GM18511 (cell line): ENCODE measurements around the gene RAMAC.
A peak's percentile ranks its signal among the peaks of the same experiment; 100 is the strongest.
"Not testable (repeated sequence)": the region's sequence is repeated elsewhere in the genome, so short reads cannot be mapped to it uniquely, and the experiment has no call there.

ENCODE experiments used
- ATAC-seq: cut with Tn5 transposase; IDR thresholded peaks from one replicate; pipeline ENCODE4 v1.9.1; 2021; ENCODE audit warnings: mild to moderate bottlenecking, moderate library complexity; ENCODE audit not compliant: unreplicated experiment

Gene RAMAC

DNA sequence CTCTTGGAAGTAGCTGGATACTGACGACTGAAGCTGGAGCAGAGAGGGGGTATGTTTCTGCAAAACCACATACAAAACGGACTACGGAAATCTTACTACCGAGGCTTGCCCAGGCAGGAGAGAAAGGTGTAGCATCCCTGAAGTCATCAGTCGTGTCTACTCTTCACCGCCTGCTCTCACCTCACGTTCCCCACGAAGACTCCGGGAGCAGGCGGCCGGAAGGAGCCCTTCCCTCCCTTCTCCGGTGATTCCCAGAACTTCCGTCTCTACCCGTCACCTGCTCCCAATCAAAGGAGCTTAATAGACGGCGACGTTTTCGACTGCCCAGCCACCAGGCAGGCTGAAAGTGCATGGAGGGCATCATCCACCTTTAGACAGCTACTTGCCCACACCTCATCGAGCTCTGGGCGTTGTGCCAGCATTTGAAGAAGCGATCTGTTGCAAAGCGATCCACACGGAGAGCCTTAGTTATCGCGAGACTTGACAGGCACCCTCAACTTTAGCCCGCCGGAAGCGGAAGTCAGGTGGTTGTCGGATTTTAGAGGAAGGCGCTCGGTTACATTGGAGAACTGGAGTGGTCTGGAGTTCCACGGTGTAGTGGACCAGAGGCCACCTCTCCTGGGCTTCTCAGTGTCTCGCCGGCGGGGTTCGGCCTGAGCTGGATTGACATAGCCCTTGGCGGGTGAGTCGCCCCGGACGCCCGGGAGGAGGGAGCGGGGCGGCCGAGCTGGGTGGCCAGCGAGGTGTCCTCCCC, at the start of gene RAMAC:
Gene RAMAC, plus strand, starts transcription at position 523 of the 754 bp plus-strand sequence. CDS start 2,809 bp downstream, outside the sequence.
- peak; percentile 96 for ATAC-seq

DNA sequence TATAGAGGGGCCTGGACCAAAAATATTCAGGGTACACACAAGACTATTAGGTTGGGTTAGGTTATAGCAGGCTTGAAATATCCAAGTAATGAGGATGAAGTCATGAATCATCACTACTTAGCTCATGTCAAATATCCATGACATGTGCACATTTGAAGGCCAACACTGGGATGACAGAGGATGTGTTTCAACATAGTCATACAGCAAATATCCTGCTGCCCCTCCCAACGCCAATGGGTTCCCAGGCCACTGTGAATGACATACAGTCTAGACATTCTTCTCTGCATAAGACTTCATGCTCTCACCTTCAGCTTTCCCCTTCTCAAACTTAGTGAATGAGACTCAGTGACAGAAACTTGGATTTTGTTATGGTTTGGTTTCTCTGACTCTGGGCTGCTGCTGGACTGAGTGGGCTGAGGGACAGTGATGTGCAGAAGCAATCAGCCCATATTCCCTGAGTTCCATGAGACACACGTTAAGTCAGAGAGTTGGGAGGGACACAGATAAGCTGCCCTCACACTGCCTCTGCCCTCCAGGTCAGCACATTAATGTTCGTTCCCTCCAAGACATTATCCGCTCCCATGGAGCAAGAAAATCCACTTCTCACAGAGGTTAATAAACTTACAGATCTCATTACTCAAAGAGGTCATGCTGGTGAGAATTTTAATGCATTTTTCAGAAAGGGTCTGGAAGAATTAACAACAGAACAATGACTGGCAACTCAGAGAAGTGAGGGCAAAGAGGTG, 48.9 kb upstream of the RAMAC start:
- no peak for ATAC-seq

DNA sequence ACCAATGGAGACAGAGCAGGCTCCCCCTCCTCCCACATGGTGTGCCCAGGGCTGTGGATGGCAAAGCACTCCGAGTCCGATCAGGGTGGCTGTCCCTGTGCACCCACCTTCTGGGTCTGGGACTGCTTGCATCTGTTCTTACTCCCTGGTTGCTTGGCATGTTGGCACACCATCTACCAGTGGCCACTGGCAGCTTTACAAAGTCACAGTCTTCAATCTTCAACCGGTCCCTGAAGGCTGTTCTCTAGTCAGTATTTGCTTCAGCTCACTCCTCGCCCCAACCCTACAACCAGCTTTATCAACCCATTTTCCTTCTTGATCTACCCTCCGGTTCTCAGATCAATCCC, 48.3 kb upstream of the RAMAC start:
- ATAC-seq: no peak

DNA sequence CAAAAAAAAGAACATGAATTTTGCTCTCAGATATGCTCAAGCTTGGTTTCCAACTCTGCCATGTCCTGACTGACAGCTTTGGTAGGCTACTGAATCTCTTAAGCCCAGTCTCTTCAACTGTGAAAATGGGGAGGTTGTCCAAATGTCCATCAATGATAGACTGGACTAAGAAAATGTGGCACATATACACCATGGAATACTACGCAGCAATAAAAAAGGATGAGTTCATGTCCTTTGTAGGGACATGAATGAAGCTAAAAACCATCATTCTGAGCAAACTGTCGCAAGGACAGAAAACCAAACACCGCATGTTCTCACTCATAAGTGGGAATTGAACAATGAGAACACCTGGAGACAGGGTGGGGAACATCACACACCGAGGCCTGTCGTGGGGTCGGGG, 46.3 kb upstream of the RAMAC start:
- not testable (repeated sequence) for ATAC-seq

DNA sequence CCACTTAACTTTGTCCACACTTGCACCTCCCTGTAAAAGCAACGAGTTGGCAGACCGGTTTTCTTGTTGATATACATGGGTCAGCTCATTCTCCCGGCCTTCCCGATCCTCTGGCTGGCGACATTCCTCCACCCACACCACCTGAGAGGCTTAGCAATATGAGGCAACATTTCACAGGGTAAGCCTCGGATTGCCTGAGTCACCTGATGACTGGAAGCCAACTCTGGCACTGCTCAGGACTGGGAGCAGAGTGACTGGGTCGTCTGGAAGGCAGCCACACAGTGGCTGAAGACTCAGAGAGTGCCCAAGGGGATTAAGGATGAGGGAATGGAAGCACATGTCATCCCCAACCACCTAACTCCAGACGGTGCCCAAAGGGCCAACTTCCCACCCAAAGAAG, 43.3 kb upstream of the RAMAC start:
- ATAC-seq: no peak

DNA sequence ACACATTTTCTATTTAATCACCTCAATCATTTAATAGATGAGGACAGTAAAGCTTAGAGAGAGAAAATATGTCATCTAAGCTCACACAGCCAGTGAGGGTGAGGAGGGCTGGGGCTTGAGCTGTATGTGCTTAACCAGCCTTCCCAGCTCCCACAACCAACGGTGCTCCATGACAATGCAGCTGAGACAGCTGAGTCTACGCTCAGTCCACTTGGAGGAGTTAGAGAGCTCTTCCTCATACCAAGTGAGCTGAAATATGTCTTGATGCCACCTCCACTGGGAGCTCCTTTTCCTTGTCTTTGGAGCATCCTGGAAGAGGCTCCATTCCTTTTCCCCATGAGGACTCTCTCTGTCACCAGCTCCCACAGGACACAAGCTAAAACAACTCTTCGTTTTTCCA, 42.8 kb upstream of the RAMAC start:
- ATAC-seq: no peak

DNA sequence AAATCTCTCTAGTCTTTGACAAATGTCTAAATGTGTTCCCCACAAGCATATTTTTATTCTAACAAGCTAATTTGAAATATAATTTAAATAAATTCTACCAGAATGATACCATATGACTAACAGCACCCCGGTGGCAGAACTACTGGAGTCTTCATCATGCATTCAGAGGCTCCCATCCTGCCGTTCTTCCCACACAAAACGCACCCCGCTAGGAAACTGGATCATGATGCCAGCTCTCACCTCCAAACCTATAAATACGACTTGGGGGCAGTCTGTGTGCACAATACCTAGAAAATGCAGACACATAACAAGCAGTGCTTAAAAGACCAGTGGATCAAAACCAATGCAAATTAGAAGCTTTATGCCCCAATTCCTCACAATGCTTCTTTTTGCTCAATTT, 42.0 kb upstream of the RAMAC start:
- ATAC-seq: no peak

DNA sequence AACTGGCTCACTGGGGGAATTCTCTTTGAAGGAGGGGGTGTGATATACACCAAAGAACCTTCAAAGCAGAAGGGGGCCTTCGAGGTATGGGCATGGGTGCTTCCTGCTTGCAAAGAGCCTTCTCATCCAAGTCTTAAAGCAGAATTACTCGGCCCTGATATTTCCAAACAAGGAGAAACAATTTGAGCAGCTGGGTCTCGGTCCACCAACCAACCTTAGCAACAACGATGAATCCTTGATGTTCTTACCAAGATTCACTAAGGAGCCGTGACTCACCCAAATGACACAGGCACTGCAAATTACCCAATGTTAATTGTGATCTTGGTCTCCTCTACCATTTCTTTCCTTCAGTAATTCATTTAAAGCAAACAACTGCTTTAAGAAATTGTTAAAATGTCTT, 41.2 kb upstream of the RAMAC start:
- no peak for ATAC-seq

DNA sequence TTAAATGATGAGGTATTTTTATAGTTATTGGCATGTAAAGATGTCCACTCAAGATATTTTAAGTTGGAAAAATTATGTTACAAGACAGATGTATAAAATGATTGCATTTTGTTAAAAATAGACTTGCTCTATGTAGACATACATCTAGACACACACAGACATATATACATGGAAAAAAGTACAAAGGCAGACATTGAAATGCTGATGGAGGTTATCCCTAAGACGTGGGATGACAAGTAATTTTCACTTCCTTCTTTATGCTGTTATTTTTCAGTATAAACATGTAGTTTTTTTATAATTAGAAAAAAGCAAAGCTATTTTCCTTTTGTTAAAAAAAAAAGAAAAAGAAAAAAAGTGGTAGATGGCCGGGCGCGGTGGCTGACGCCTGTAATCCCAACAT, 40.7 kb upstream of the RAMAC start:
- ATAC-seq: no peak

DNA sequence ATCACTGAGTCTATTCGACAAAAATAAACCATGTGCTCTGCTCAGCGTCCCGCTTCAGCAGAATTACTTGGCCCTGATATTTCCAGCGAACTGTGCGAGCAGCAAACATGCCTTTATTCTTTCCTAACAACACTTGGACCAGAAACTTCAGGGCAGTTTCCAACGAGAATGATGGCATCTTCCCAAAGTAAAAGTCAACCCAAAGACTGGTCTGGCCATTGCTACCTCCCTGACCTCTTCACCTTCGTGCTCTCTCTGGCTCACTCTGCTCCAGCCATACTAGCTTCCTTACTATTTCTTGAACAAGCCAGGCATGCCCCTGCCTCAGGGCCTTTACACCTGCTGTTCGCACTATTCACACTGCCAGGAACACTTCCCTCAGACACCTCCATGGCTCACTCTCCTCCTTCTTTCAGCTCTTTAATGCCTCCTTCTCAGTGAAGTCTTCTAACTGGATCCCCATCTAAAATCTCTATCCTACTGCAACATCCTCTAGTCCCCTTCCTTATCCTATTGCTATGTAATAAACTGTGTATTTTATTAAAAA, 39.8 kb upstream of the RAMAC start:
- ATAC-seq: no peak

DNA sequence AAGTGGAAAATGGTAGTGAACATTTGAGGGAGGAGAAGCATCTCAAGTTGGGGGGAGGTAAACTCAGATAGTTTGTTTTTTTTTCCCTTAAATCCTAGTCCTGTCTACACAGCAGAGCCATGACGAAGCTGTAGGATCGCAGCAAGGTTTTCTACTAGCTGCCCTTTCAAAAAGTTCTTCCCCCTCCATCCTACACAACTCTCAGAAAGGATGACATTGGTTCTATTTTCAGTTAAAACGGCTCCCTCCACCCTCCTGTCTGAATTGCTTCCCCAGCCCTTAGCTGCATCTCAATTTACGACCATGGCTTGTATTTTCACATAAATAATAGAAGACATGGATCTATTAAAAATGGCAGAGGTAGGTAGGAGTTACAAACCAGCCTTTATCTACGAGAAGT, 35.7 kb upstream of the RAMAC start:
- ATAC-seq: peak; percentile 36

DNA sequence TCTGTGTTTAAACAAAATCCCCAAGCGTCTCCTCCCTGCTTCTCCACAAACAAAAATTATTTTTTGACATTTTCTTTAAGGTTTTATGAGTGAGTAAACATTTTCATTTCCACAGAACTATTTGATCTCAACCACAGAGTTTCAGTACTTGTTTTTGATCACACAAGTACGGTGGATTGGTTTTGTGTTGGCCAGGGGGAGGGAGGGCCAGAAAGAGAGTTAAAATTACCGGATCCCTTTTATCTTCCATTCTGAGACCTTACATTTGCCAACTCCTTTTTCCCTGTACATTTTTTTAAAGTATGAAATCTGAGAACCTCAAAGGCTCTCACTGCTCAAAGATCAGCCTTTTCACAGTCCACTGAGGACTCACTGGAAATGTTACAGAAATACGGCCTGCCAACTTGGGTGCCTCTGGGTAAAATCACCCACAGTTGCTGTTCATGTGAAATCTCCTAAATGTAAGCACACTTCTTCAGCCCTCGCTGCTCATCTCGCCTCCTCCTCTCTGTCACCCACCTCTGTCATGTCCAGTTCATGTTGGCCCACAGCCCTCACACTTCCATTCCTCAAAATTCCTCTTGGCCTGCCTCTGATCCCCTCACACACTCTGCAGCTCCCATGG, 35.2 kb upstream of the RAMAC start:
- peak; percentile 74 for ATAC-seq

DNA sequence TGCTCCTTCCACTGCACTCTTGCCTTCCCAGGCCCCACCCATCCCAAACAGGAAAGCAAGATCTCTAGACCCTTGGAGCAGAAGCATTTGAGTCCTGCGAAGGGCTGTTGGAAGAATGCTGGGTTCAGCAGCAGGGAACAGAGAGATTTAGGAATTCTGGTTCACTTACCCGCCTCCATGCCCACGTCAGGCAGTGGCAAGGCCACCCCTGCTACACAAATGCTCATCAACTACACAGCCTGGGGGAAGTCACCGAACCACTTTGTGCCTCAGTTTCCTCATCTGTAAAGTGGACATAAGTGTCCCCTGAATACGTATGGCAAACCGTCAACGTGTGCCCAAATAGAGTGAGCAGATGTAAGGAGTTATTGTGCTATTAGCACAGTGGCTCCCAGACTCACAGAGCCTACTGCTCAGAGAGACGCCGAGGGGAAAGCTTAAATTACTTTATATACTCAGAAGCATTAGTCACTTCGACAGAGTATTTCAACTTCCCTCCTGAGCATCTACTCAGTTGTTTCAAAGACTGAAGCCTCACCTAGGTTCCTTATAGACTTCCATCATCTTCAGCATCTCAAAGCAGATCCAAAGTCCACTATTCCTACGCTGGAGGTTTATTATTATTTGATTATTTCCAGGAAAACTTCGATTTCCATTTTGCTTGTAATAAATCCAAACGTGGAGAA, 34.4 kb upstream of the RAMAC start:
- no peak for ATAC-seq

DNA sequence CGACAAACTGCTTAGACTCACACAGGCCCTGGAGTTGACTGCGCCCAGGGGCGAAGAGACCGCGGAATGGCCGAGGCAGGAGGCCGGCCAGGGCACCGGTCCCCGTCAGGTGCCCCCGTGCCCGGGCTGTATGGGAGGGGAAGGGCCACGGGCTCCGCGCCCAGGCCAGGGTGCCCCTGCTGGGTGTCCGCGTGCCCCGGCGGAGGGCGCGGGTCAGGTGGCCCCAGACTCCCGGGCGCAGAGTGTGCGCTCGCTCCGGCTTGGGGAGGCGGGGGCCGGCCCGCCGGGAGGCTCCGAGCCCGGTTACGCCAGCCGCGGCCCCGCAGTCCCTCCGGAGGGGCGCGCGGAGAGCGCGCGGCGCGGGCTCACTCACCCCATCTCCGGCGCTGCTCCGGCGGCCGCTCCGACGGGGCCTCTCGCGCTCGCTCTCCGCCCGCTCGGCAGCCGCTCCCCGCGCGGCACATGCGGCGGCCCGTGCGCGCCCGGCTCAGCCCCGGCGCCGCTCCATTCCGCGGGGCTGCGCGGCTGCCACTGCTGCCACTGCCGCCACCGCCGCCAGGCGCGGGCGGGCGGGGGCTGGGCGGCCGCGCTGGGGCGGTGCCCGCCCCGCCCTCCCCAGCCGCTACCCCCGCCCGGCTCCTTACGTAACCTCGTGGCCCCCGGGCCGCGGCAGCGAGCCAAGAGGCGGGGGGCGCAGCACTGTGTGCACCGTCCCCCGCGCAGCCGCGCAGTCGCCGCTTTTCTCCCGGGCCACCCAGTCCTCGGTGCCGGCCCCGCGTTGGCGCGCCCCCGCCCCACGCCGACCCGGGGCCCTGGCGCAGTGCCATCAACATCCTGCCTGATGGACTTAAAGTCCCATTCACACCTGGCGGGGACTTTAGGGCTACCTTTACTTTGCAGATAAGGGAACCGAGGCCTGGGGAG, 33.6 kb upstream of the RAMAC start, which contains the start of gene HOMER2:
Gene HOMER2, minus strand, starts transcription at position 563 of the 924 bp plus-strand sequence. Its CDS starts 185 bp downstream, at position 378.
- ATAC-seq: no peak

DNA sequence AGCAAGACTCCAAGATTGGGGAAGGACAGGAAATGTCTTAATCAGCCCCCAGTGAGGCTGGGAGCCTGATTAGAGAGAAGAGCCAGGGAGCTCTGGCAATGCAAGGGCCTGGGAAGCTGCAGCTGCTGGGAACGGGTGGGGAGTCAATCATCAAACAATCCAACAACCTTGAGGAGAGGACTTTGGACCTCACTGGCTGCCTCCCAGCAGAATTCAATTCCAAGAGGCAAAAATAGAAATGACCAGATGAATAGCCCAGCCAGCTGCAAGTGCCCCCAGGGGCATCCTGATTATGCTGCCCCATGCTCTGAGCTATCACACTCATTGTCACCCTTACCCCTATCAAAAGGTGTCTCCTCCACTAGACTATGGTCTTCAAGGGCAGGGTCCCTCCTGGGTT, 27.4 kb upstream of the RAMAC start:
- ATAC-seq: no peak

DNA sequence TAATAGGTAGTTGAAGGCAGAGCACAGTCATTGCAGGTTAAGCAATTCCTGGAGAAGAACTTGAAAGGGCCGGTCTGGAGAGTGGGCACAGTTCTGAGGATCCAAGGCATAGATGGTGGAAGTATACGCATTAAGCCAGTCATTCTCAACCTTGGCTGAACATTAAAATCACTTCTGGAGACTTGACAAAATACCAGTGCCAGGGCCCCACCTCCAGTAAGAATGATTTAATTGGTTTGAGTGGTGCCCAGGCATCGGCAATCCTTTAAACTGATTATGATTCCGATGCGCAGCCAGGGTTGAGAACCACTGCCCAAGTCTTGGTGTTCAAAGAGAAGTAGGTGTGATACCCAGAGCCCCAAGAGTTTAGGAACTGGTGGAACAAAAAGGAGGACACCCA, 26.6 kb upstream of the RAMAC start:
- no peak for ATAC-seq

DNA sequence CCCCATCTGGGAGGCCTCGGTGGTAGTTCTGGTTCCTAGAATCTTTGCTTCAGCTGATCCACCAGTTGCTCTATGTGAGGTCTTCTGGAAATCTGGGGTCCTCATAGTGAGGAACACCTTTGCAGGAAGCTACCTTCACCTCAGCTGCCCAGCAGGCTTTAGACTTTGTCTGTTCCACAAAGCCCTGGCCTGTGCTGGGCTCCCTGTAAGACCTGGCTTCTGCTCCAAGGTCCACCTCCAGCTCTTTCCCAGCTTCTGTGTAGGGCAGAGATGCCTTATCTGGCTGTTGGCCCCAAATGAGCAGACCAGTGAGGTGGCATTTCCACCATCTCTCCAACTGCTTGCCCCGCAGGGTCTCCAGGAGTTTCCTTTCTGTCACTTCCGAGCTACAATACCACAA, 25.2 kb upstream of the RAMAC start:
- ATAC-seq: no peak

DNA sequence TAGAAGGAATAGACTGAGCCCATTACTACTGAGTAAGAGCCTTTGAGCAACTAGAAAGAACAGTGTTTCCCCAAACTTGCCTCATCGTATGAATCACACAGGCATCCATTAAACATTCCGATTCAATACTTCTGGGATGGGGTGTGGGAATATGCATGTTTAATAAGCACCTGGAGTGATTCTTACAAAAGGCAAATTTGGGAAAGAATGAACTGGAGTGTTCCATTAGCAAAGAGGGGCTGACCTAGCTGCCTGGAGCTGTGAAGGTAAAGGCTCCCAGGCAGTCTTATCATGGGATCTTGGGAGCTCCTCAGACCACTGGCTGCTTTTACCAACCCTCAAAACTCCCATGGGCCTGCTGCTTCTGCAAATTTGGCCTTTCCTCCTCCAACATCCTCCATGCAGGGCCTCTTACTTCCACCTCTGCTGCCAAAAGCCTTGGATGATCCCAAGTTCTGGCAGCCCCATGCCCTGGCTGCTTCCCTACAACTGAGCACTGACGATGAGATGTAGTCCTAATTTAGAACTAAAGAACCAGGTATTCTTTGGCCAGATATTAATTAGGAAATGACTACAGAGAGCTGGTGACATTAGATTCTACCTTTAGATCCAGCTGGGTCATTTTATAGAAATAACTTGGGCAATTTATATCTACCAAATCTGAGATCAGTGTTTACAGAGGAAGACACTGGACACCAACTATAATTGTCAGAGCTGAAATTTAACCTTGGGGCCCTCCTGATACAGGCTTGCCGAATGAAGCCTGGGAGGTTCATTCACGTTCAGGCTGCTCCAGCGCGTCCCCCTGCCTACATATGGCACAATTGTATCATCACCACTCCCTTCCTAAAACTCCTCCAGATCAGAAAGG, 22.3 kb upstream of the RAMAC start:
- ATAC-seq: no peak

DNA sequence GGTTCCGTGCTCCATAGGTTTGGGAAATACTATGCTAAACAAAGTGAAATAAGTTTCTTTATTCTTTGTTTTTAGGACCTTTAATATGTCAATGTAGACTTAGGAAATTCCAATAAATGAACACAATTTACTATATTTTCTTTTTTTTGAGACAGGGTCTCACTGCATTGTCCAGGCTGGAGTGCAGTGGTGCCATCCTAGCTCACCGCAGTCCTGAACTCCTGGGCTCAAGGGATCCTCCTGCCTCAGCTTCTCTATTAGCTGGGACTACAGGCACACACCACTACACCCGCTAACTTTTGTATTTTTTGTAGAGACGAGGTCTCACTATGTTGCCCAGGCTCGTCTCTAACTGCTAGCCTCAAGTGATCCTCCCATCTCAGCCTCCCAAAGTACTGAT, 21.1 kb upstream of the RAMAC start:
- ATAC-seq: no peak
